Left ventricle myocardium inferior (tissue), 1 donor: ENCODE results near the gene IFI27L2. TPM values are rescaled to one million over a fixed set of nuclear protein-coding genes. Genes with fewer than 3 reads are reported as not detected.

ENCODE experiments used
- DNase-seq: peaks from one replicate; pipeline ENCODE4 v3.0.0-alpha.2; 2020
- H3K27ac ChIP-seq: fragments of 200-600 bp; replicated peaks from 2 replicates; pipeline ENCODE4 v1.8.0; 2021
- H3K27me3 ChIP-seq: fragments of 200-600 bp; 2 replicates; pipeline ENCODE4 v1.8.0; 2021; ENCODE audit warnings: low read depth
- H3K36me3 ChIP-seq: fragments of 200-600 bp; 2 replicates; pipeline ENCODE4 v1.8.0; 2021
- H3K4me1 ChIP-seq: fragments of 200-600 bp; 2 replicates; pipeline ENCODE4 v1.8.0; 2021
- H3K4me3 ChIP-seq: fragments of 200-600 bp; 2 replicates; pipeline ENCODE4 v1.8.0; 2021; ENCODE audit warnings: mild to moderate bottlenecking, moderate library complexity
- H3K9me3 ChIP-seq: fragments of 200-600 bp; replicated peaks from 2 replicates; pipeline ENCODE4 v1.8.0; 2021
- CTCF ChIP-seq: fragments of 200-600 bp; IDR thresholded peaks from 2 replicates; pipeline ENCODE4 v1.8.0; 2021; ENCODE audit warnings: antibody characterized with exemption, mild to moderate bottlenecking, borderline replicate concordance
- intact Hi-C: fragments of 100-400 bp; cut with micrococcal nuclease; formaldehyde crosslinking; loops from one replicate; pipeline ENCODE4 v1.11.0; 2022
- total RNA-seq: library from RNA; stranded (reverse); fragmentation: NEBNext Ultra II Directional; extraction: Animal tissue kit (Norgen Biotek cat#: 25700); gene quantifications from one replicate; pipeline ENCODE4 v1.2.1, GENCODE V29; 2021
- donor health status: DM: no; HTN: yes; CAD: no; lungs with severe emphysema.

Gene IFI27L2
- total RNA-seq, 1 donor from 2014 or later: 56.6 TPM

GRCh38 chr14:94142836-94143235 lies 13.4 kb upstream of the IFI27L2 start:
- intact Hi-C loops: no loop called here
- no peak for DNase-seq
- Histone ChIP-seq H3K27me3 (peaks cover 12% of the 10 kb centered on the region), H3K36me3 (no peaks in the 10 kb centered on the region), H3K4me1 (no peaks in the 10 kb centered on the region), H3K9me3 (no peaks in the 10 kb centered on the region), H3K27ac (no peak overlapping the region), H3K4me3 (no peak overlapping the region)
- no peak for TF ChIP-seq CTCF

DNA sequence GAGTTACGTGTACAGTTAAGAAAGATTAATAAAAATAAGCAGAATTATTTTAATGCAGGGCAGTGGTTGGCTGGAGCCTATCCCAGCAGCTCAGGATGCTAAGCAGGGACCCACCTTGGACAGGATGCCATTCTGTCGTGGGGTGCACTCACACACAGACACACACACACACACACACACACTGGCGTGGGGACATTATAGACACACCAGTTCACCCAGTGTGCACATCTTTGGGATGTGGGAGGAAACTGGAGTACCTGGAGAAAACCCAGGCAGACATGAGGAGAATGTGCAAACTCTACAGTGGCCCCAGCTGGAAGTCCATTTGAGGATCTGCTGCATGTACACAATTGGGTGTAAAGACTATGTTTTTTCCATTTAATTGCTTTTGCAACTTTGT lies 12.8 kb upstream of the IFI27L2 start:
- intact Hi-C loops: no loop called here

GRCh38 chr14:94139421-94139820 lies 10.0 kb upstream of the IFI27L2 start:
- DNase-seq: no peak
- intact Hi-C loops: loop anchor here (10.0 kb wide), 1 partner anchor 105 kb away; no protein-coding TSS in a partner anchor
- TF ChIP-seq CTCF: no peak
- Histone ChIP-seq H3K36me3 (no peaks in the 10 kb centered on the region), H3K27me3 (peaks cover 22% of the 10 kb centered on the region), H3K27ac (no peak overlapping the region), H3K4me1 (peaks cover 3% of the 10 kb centered on the region), H3K9me3 (peaks cover 10% of the 10 kb centered on the region), H3K4me3 (no peak overlapping the region)

More for the DNA sequence above, 12.8 kb upstream of the IFI27L2 start:
- Histone ChIP-seq H3K36me3 (no peaks in the 10 kb centered on the region), H3K27me3 (peaks cover 18% of the 10 kb centered on the region), H3K27ac (no peak overlapping the region), H3K9me3 (no peaks in the 10 kb centered on the region), H3K4me1 (no peaks in the 10 kb centered on the region), H3K4me3 (no peak overlapping the region)
- DNase-seq: no peak
- TF ChIP-seq CTCF: no peak

DNA sequence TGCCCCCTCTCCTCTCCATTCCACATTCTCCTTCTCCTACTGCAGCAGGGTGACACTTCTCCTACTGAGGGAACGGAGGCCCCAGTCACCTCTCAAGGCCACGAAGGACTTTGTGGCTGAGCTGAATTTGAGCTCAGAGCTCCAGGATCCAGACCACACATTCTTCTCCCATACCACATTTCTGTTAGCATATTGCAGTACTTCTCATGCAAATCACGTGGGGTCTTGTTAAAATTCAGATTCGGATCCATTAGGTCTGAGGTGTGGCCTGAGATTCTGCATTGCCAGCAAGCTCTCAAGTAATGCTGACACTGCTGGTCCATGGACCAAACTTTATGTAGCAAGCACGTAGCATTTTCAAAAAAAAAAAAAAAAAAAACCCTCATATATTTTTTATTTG lies 9.6 kb upstream of the IFI27L2 start:
- no peak for DNase-seq
- intact Hi-C loops: loop anchor here (10.0 kb wide), 1 partner anchor 104 kb away; no protein-coding TSS in a partner anchor
- Histone ChIP-seq H3K4me1 (peaks cover 3% of the 10 kb centered on the region), H3K27me3 (peaks cover 22% of the 10 kb centered on the region), H3K9me3 (peaks cover 10% of the 10 kb centered on the region), H3K4me3 (no peak overlapping the region), H3K36me3 (no peaks in the 10 kb centered on the region), H3K27ac (no peak overlapping the region)
- no peak for TF ChIP-seq CTCF

GRCh38 chr14:94138251-94138650 lies 8.8 kb upstream of the IFI27L2 start:
- TF ChIP-seq CTCF: no peak
- peaks cover 22% of the 10 kb centered on the region for H3K27me3 ChIP-seq
- no peak for DNase-seq
- intact Hi-C loops: loop anchor here (10.0 kb wide), 1 partner anchor 103 kb away; no protein-coding TSS in a partner anchor
- H3K4me3 ChIP-seq: no peak overlapping the region
- H3K9me3 ChIP-seq: peaks cover 10% of the 10 kb centered on the region
- H3K27ac ChIP-seq: no peak overlapping the region
- H3K4me1 ChIP-seq: peaks cover 3% of the 10 kb centered on the region
- H3K36me3 ChIP-seq: no peaks in the 10 kb centered on the region
